ENCODE data around the gene ARHGEF12. TPM values are rescaled to one million over a fixed set of nuclear protein-coding genes. Genes with fewer than 3 reads are reported as not detected.

ARHGEF12 gene
- total RNA-seq, 1 experiment from 2014 or later, result 41.0 TPM

GRCh38 chr11:120342226-120342625 is 6.0 kb downstream of the ARHGEF12 start:
- Histone ChIP-seq H3K4me3 (ENCODE audit: low read length) (no peak overlapping the region), H2AFZ (ENCODE audit: low read length) (no peak overlapping the region), H3F3A (ENCODE audit: low read length, unreplicated experiment) (no peaks in the 10 kb centered on the region), H3K27ac (ENCODE audit: low read length) (no peak overlapping the region), H3K36me3 (ENCODE audit: low read depth, low read length) (no peaks in the 10 kb centered on the region), H3K4me2 (ENCODE audit: low read length) (no peak overlapping the region), H3K9me3 (ENCODE audit: low read length) (no peaks in the 10 kb centered on the region), H3K79me2 (ENCODE audit: low read length) (peaks cover 97% of the 10 kb centered on the region), H3K9me2 (replicated peaks; ENCODE audit: low read length) (no peaks in the 10 kb centered on the region), H3K27me3 (ENCODE audit: low read length) (no peaks in the 10 kb centered on the region), H4K20me1 (ENCODE audit: low read length) (peaks cover 80% of the 10 kb centered on the region), H3K4me1 (ENCODE audit: insufficient read depth, low read length) (peaks cover 56% of the 10 kb centered on the region), H3K9ac (ENCODE audit: low read length) (no peak overlapping the region)
- TF ChIP-seq EZH2phosphoT487 (IDR thresholded peaks at IDR 0.05; ENCODE audit: borderline replicate concordance, low read length), result no peak
- no peak for TF ChIP-seq EZH2 (IDR thresholded peaks at IDR 0.05; ENCODE audit: low read length, unreplicated experiment)
- no peak for TF ChIP-seq CTCF (conservative IDR thresholded peaks at IDR 0.05; ENCODE audit: low read depth, low read length)
- no peak for DNase-seq
- BruUV-seq (replicated peaks), result no TSS peak
- intact Hi-C loops (cut with micrococcal nuclease), result no loop called here
- ChIA-PET POLR2A (ENCODE audit: unreplicated experiment) (no interaction called here), CTCF (no interaction called here)
- no peak for ATAC-seq

DNA sequence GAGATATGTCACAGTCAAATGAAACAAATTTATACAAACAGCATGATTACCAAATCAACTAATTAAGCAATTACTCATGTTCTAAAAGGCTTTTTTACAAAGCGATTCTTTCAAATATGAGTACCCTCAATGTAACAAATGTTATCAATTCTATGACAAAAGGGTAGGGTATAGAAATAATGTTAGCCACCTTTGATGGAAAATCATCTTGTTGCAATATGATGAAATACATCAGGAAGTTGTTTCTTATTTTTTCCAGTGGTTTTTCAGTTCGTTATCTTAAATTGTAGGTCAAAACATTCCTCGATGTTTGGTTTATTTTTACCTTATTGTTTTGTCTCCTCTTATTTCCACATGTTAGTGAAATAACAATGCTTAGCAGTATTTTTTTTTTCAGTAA is 6.5 kb downstream of the ARHGEF12 start:
- BruUV-seq (replicated peaks), result no TSS peak
- Histone ChIP-seq H3K4me2 (ENCODE audit: low read length) (no peak overlapping the region), H3K4me1 (ENCODE audit: insufficient read depth, low read length) (peaks cover 56% of the 10 kb centered on the region), H3K9me3 (ENCODE audit: low read length) (no peaks in the 10 kb centered on the region), H3K79me2 (ENCODE audit: low read length) (peaks cover 97% of the 10 kb centered on the region), H3K9ac (ENCODE audit: low read length) (no peak overlapping the region), H3K9me2 (replicated peaks; ENCODE audit: low read length) (no peaks in the 10 kb centered on the region), H3K4me3 (ENCODE audit: low read length) (no peak overlapping the region), H3K36me3 (ENCODE audit: low read depth, low read length) (no peaks in the 10 kb centered on the region), H3F3A (ENCODE audit: low read length, unreplicated experiment) (no peaks in the 10 kb centered on the region), H2AFZ (ENCODE audit: low read length) (no peak overlapping the region), H3K27ac (ENCODE audit: low read length) (no peak overlapping the region), H3K27me3 (ENCODE audit: low read length) (no peaks in the 10 kb centered on the region), H4K20me1 (ENCODE audit: low read length) (peaks cover 81% of the 10 kb centered on the region)
- ChIA-PET CTCF (no interaction called here), POLR2A (ENCODE audit: unreplicated experiment) (no interaction called here)
- TF ChIP-seq CTCF (conservative IDR thresholded peaks at IDR 0.05; ENCODE audit: low read depth, low read length) (no peak), EZH2 (IDR thresholded peaks at IDR 0.05; ENCODE audit: low read length, unreplicated experiment) (no peak), EZH2phosphoT487 (IDR thresholded peaks at IDR 0.05; ENCODE audit: borderline replicate concordance, low read length) (no peak)
- no peak for DNase-seq
- intact Hi-C loops (cut with micrococcal nuclease), result no loop called here
- no peak for ATAC-seq

- POLR2A ChIA-PET (ENCODE audit: unreplicated experiment), result no interaction called here
- DNase-seq (no peak), ATAC-seq (no peak)
- intact Hi-C loops (cut with micrococcal nuclease), result no loop called here
- 0 out of 2 replicates have a peak overlapping the region, but pooled peaks have one; percentile 52 for H3K4me2 ChIP-seq (ENCODE audit: low read length)
- H3K4me3 ChIP-seq (ENCODE audit: low read length), result no peak overlapping the region
- no peak overlapping the region for H2AFZ ChIP-seq (ENCODE audit: low read length)
- H3K27ac ChIP-seq (ENCODE audit: low read length), result no peak overlapping the region
- H3K27me3 ChIP-seq (ENCODE audit: low read length), result no peaks in the 10 kb centered on the region
- no peaks in the 10 kb centered on the region for H3K36me3 ChIP-seq (ENCODE audit: low read depth, low read length)
- no peak overlapping the region for H3K9ac ChIP-seq (ENCODE audit: low read length)
- H3K9me2 ChIP-seq (replicated peaks; ENCODE audit: low read length), result no peaks in the 10 kb centered on the region
- no TSS peak for BruUV-seq (replicated peaks)
- no peaks in the 10 kb centered on the region for H3K9me3 ChIP-seq (ENCODE audit: low read length)
- no peaks in the 10 kb centered on the region for H3F3A ChIP-seq (ENCODE audit: low read length, unreplicated experiment)
- CTCF ChIA-PET, result no interaction called here
- peaks cover 97% of the 10 kb centered on the region for H3K79me2 ChIP-seq (ENCODE audit: low read length)
- TF ChIP-seq CTCF (conservative IDR thresholded peaks at IDR 0.05; ENCODE audit: low read depth, low read length) (no peak), EZH2phosphoT487 (IDR thresholded peaks at IDR 0.05; ENCODE audit: borderline replicate concordance, low read length) (no peak), EZH2 (IDR thresholded peaks at IDR 0.05; ENCODE audit: low read length, unreplicated experiment) (no peak)
- peaks cover 76% of the 10 kb centered on the region for H4K20me1 ChIP-seq (ENCODE audit: low read length)
- H3K4me1 ChIP-seq (ENCODE audit: insufficient read depth, low read length), result peaks cover 52% of the 10 kb centered on the region
Measured at GRCh38 chr11:120343429-120343828, 7.2 kb downstream of the ARHGEF12 start.
